Erythroblast (primary cell): Measurements from ENCODE around the gene HIGD1A.

Source experiments
- GATA1 ChIP-seq: IDR thresholded peaks from 2 replicates; pipeline ENCODE4 v1.6.1; 2011; ENCODE audit warnings: low read depth, mild to moderate bottlenecking, control low read depth, low read length, moderate library complexity
- POLR2A ChIP-seq: IDR thresholded peaks from 2 replicates; pipeline ENCODE4 v1.6.1; 2011; ENCODE audit warnings: mild to moderate bottlenecking, low read length

- TF ChIP-seq POLR2A (no peak), GATA1 (no peak)
These were observed 33.0 kb downstream of the HIGD1A start for GRCh38 chr3:42771271-42771670.
